Measurements from ENCODE around the gene PIGR.

- TF ChIP-seq CTCF (IDR thresholded peaks at IDR 0.05) (no peak), EP300 (IDR thresholded peaks at IDR 0.05) (peak; percentile 23), POLR2A (IDR thresholded peaks at IDR 0.05) (no peak)
These were observed 36.9 kb downstream of the PIGR start for GRCh38 chr1:206909161-206909882.

Data from ovary (tissue), 3 donors.